ENCODE results near the gene PPAT. TPM values are rescaled to one million over a fixed set of nuclear protein-coding genes. Genes with fewer than 3 reads are reported as not detected.
"Not testable (repeated sequence)": the region's sequence is repeated elsewhere in the genome, so short reads cannot be mapped to it uniquely, and the experiment has no call there.

The PPAT gene
- total and polyA plus RNA-seq, 5 donors from 2014 or later, result 6.7 to 14.0 (median 10.9) TPM

DNA sequence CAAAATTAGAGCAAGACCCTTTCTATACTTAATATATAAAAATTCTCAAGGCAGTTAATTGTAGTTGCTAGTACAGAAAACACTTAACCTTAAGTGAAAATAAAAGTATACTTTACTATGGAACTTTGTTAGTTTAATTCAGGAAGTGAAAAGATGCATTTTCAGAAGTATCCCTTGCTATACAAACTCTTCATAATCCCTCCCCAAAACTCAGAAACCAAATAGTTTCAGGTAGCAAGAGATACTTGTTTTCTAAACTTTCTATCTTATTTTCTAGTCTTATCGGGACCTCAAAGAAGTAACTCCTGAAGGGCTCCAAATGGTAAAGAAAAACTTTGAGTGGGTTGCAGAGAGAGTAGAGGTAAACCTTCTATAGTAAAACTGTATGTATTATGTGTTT, 14.9 kb upstream of the PPAT start:
- peak overlapping the region in 1 of 3 donors; percentile 48 for H3K27ac Mint-ChIP-seq
- Histone ChIP-seq H3K9me3 (ENCODE audit: control insufficient read depth in 2 of 2, low read length in 2 of 2) (no peaks in the 10 kb centered on the region), H3K4me1 (ENCODE audit: control insufficient read depth, insufficient read depth, low read length, poor library complexity, severe bottlenecking) (no peaks in the 10 kb centered on the region), H3K36me3 (ENCODE audit: control insufficient read depth, insufficient read depth, low read length) (peaks cover 28% of the 10 kb centered on the region), H3K4me3 (ENCODE audit: low read depth, low read length) (no peak overlapping the region), H3K27me3 (ENCODE audit: control insufficient read depth, insufficient read depth, low read length) (no peaks in the 10 kb centered on the region), H3K27ac (ENCODE audit: insufficient read depth, low read length, poor library complexity, severe bottlenecking) (no peak overlapping the region)
- H3K27me3 Mint-ChIP-seq, result no peaks in the 10 kb centered on the region
- peaks cover 6 to 11% (median 8%) of the 10 kb centered on the region in 4 donors for H3K4me1 Mint-ChIP-seq
- DNase-seq (no peak), ATAC-seq (ENCODE audit: low read depth in 2 of 2) (no peak)
- H3K9me3 Mint-ChIP-seq, result peaks cover 0 to 2% (median 0%) of the 10 kb centered on the region in 7 donors
- no peak overlapping the region for H3K4me3 Mint-ChIP-seq
- H3K36me3 Mint-ChIP-seq, result peaks cover 28% of the 10 kb centered on the region

DNA sequence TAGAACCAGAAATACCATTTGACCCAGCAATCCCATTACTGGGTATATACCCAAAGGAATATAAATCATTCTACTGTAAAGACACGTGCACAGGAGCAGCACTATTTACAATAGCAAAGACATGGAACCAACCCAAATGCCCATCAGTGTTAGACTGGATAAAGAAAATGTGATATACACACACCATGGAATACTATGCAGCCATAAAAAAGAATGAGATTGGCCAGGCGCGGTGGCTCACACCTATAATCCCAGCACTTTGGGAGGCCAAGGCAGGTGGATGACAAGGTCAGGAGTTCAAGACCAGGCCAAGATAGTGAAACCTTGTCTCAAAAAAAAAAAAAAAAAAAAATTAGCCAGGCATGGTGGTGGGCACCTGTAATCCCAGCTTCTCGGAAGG, 14.1 kb upstream of the PPAT start:
- peaks cover 31% of the 10 kb centered on the region for H3K36me3 Mint-ChIP-seq
- not testable (repeated sequence) for ATAC-seq (ENCODE audit: low read depth in 2 of 2)

GRCh38 chr4:56448301-56448700, 12.9 kb upstream of the PPAT start:
- H3K4me1 Mint-ChIP-seq, result peaks cover 9 to 11% (median 10%) of the 10 kb centered on the region in 4 donors
- H3K27me3 ChIP-seq (ENCODE audit: control insufficient read depth, insufficient read depth, low read length), result no peaks in the 10 kb centered on the region
- H3K4me1 ChIP-seq (ENCODE audit: control insufficient read depth, insufficient read depth, low read length, poor library complexity, severe bottlenecking), result no peaks in the 10 kb centered on the region
- H3K36me3 Mint-ChIP-seq, result peaks cover 29% of the 10 kb centered on the region
- no peak for DNase-seq
- H3K27ac Mint-ChIP-seq, result no peak overlapping the region
- H3K4me3 ChIP-seq (ENCODE audit: low read depth, low read length), result no peak overlapping the region
- H3K9me3 ChIP-seq (ENCODE audit: control insufficient read depth in 2 of 2, low read length in 2 of 2), result no peaks in the 10 kb centered on the region
- ATAC-seq (ENCODE audit: low read depth in 2 of 2), result no peak
- H3K27ac ChIP-seq (ENCODE audit: insufficient read depth, low read length, poor library complexity, severe bottlenecking), result no peak overlapping the region
- peaks cover 14% of the 10 kb centered on the region for H3K36me3 ChIP-seq (ENCODE audit: control insufficient read depth, insufficient read depth, low read length)
- peaks cover 0 to 2% (median 0%) of the 10 kb centered on the region in 7 donors for H3K9me3 Mint-ChIP-seq
- H3K4me3 Mint-ChIP-seq, result no peak overlapping the region
- H3K27me3 Mint-ChIP-seq, result no peaks in the 10 kb centered on the region

More for the DNA sequence above, 14.1 kb upstream of the PPAT start:
- not testable (repeated sequence) for H3K27ac ChIP-seq (ENCODE audit: insufficient read depth, low read length, poor library complexity, severe bottlenecking); H3K9me3 Mint-ChIP-seq; DNase-seq; H3K4me3 Mint-ChIP-seq; H3K9me3 ChIP-seq (ENCODE audit: control insufficient read depth in 2 of 2, low read length in 2 of 2); H3K4me1 ChIP-seq (ENCODE audit: control insufficient read depth, insufficient read depth, low read length, poor library complexity, severe bottlenecking); H3K4me3 ChIP-seq (ENCODE audit: low read depth, low read length); H3K27me3 Mint-ChIP-seq; H3K27me3 ChIP-seq (ENCODE audit: control insufficient read depth, insufficient read depth, low read length)
- peaks cover 20% of the 10 kb centered on the region for H3K36me3 ChIP-seq (ENCODE audit: control insufficient read depth, insufficient read depth, low read length)
- peaks cover 8 to 12% (median 9%) of the 10 kb centered on the region in 4 donors for H3K4me1 Mint-ChIP-seq
- peak overlapping the region in 1 of 3 donors; percentile 46 for H3K27ac Mint-ChIP-seq

DNA sequence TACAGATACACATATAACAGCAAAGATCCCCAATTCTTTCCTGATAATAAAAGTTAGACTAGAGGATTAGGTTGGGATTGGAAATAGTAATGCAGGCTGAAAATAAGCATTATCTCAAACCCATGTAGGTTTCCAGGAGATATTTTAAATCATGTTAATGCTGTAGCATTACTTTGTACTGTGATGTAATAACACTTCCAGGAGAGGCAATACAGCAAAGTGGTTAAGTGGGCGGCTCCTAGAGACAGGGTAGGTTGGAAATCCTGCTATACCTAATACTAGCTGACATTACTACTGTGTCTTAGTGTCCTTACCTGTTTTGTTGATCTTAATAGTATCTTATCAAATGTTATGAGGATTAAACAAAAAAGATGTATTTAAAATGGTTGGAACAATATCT, 10.3 kb upstream of the PPAT start:
- Histone ChIP-seq H3K27ac (ENCODE audit: insufficient read depth, low read length, poor library complexity, severe bottlenecking) (no peak overlapping the region), H3K9me3 (ENCODE audit: control insufficient read depth in 2 of 2, low read length in 2 of 2) (no peaks in the 10 kb centered on the region), H3K27me3 (ENCODE audit: control insufficient read depth, insufficient read depth, low read length) (no peaks in the 10 kb centered on the region), H3K4me1 (ENCODE audit: control insufficient read depth, insufficient read depth, low read length, poor library complexity, severe bottlenecking) (no peaks in the 10 kb centered on the region), H3K4me3 (ENCODE audit: low read depth, low read length) (no peak overlapping the region), H3K36me3 (ENCODE audit: control insufficient read depth, insufficient read depth, low read length) (peaks cover 12% of the 10 kb centered on the region)
- Mint-ChIP-seq H3K36me3 (peaks cover 22% of the 10 kb centered on the region), H3K27me3 (no peaks in the 10 kb centered on the region), H3K4me1 (peaks cover 9 to 22% (median 19%) of the 10 kb centered on the region in 4 donors), H3K9me3 (peaks cover 0 to 2% (median 0%) of the 10 kb centered on the region in 7 donors), H3K4me3 (no peak overlapping the region), H3K27ac (no peak overlapping the region)
- DNase-seq, result no peak
- no peak for ATAC-seq (ENCODE audit: low read depth in 2 of 2)

DNA sequence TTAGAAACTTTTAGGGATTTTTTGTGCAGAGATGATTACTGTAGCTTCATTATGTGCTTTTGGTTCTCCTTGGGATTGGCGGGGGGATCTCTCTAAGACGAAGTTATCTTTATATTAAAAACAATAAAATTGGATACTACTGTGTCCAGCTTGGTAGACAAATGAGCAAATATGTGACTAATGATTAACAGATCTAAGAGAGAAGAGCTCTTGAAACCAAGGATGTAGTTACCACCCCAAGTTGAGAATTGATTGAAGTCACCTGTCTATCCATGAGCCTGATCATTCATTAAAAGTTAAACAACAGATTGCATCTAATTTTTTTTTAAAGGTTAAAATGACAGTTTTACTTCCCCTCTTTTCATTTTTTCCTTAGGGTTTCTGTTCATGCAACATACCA, 9.3 kb upstream of the PPAT start:
- DNase-seq (no peak), ATAC-seq (ENCODE audit: low read depth in 2 of 2) (no peak)
- no peak overlapping the region for H3K27ac ChIP-seq (ENCODE audit: insufficient read depth, low read length, poor library complexity, severe bottlenecking)
- no peak overlapping the region for H3K4me3 Mint-ChIP-seq
- H3K36me3 ChIP-seq (ENCODE audit: control insufficient read depth, insufficient read depth, low read length), result peaks cover 12% of the 10 kb centered on the region
- H3K9me3 Mint-ChIP-seq, result peaks cover 0 to 2% (median 0%) of the 10 kb centered on the region in 7 donors
- H3K4me1 Mint-ChIP-seq, result peaks cover 16 to 31% (median 25%) of the 10 kb centered on the region in 4 donors
- H3K27me3 ChIP-seq (ENCODE audit: control insufficient read depth, insufficient read depth, low read length), result no peaks in the 10 kb centered on the region
- H3K9me3 ChIP-seq (ENCODE audit: control insufficient read depth in 2 of 2, low read length in 2 of 2), result no peaks in the 10 kb centered on the region
- no peak overlapping the region for H3K27ac Mint-ChIP-seq
- peaks cover 19% of the 10 kb centered on the region for H3K36me3 Mint-ChIP-seq
- no peaks in the 10 kb centered on the region for H3K4me1 ChIP-seq (ENCODE audit: control insufficient read depth, insufficient read depth, low read length, poor library complexity, severe bottlenecking)
- H3K4me3 ChIP-seq (ENCODE audit: low read depth, low read length), result no peak overlapping the region
- no peaks in the 10 kb centered on the region for H3K27me3 Mint-ChIP-seq

DNA sequence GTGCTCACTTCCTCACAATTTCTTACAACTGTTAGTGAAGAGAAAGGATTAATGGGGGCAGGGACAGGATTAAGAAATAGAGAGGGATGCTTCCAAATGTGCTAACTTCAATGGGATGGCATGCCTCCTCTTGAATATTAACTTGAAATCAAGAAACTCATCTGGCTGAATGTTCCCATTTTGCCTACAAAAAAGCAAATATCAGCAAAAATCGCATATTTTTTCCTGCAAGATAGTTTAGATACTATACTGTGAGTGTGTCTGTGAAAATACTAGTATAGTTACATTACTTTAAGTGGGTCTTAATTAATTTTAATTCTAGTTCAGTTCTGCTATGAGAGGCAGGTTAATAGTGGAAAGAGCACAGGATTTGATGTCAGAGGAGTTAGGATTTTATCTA, 5.6 kb upstream of the PPAT start:
- Mint-ChIP-seq H3K4me1 (peaks cover 15 to 40% (median 31%) of the 10 kb centered on the region in 4 donors), H3K4me3 (peak overlapping the region in 2 of 4 donors; percentile 9 to 27), H3K36me3 (peaks cover 7% of the 10 kb centered on the region), H3K27me3 (no peaks in the 10 kb centered on the region), H3K27ac (no peak overlapping the region), H3K9me3 (no peaks in the 10 kb centered on the region)
- Histone ChIP-seq H3K4me3 (ENCODE audit: low read depth, low read length) (no peak overlapping the region), H3K27ac (ENCODE audit: insufficient read depth, low read length, poor library complexity, severe bottlenecking) (no peak overlapping the region), H3K9me3 (ENCODE audit: control insufficient read depth in 2 of 2, low read length in 2 of 2) (no peaks in the 10 kb centered on the region), H3K36me3 (ENCODE audit: control insufficient read depth, insufficient read depth, low read length) (peaks cover 3% of the 10 kb centered on the region), H3K27me3 (ENCODE audit: control insufficient read depth, insufficient read depth, low read length) (no peaks in the 10 kb centered on the region), H3K4me1 (ENCODE audit: control insufficient read depth, insufficient read depth, low read length, poor library complexity, severe bottlenecking) (no peaks in the 10 kb centered on the region)
- ATAC-seq (ENCODE audit: low read depth in 2 of 2) (no peak), DNase-seq (no peak)

GRCh38 chr4:56438766-56439165, 3.4 kb upstream of the PPAT start:
- ATAC-seq (ENCODE audit: low read depth in 2 of 2) (no peak), DNase-seq (no peak)
- no peaks in the 10 kb centered on the region for H3K27me3 ChIP-seq (ENCODE audit: control insufficient read depth, insufficient read depth, low read length)
- peak overlapping the region in 1 of 4 donors; percentile 47 for H3K4me3 Mint-ChIP-seq
- peaks cover 11% of the 10 kb centered on the region for H3K4me1 ChIP-seq (ENCODE audit: control insufficient read depth, insufficient read depth, low read length, poor library complexity, severe bottlenecking)
- H3K9me3 ChIP-seq (ENCODE audit: control insufficient read depth in 2 of 2, low read length in 2 of 2), result no peaks in the 10 kb centered on the region
- no peaks in the 10 kb centered on the region for H3K36me3 Mint-ChIP-seq
- H3K27ac Mint-ChIP-seq, result no peak overlapping the region
- no peaks in the 10 kb centered on the region for H3K9me3 Mint-ChIP-seq
- no peak overlapping the region for H3K4me3 ChIP-seq (ENCODE audit: low read depth, low read length)
- H3K4me1 Mint-ChIP-seq, result peaks cover 23 to 48% (median 37%) of the 10 kb centered on the region in 4 donors
- H3K27ac ChIP-seq (ENCODE audit: insufficient read depth, low read length, poor library complexity, severe bottlenecking), result no peak overlapping the region
- H3K36me3 ChIP-seq (ENCODE audit: control insufficient read depth, insufficient read depth, low read length), result peaks cover 3% of the 10 kb centered on the region
- H3K27me3 Mint-ChIP-seq, result no peaks in the 10 kb centered on the region

DNA sequence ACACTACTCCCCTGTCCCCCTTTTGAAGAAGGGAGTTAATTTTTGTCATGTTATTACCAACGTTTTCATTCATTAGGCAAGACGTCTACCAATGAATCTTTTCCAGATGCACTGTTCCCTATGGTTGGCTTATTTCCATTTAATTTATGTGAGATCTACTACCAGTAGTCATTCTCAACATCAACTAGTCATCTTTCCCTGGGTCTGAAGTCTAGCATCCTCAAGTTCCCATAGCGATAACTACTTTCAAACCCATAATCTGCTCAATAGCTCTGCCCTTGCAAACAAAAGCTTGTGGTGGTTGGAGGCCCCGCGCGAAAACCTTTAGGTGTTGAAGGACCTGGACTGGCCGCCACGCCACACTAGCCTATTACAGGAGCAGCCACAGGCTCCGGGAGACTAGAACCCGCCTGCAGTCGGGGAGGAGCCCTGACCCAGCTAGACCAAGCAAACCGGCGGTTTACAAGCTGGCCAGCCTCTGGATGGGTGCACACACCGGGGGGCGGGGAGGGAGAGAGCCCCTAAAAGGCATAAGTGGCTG, 746 bp downstream of the PPAT start:
- H3K27ac ChIP-seq (ENCODE audit: insufficient read depth, low read length, poor library complexity, severe bottlenecking), result peak overlapping the region; percentile 89
- no peaks in the 10 kb centered on the region for H3K9me3 ChIP-seq (ENCODE audit: control insufficient read depth in 2 of 2, low read length in 2 of 2)
- peak overlapping the region; percentile 91 to 96 (median 94) for H3K4me3 Mint-ChIP-seq
- peak in 1 of 3 donors; percentile 49 for DNase-seq
- H3K27me3 Mint-ChIP-seq, result no peaks in the 10 kb centered on the region
- no peaks in the 10 kb centered on the region for H3K9me3 Mint-ChIP-seq
- peak overlapping the region; percentile 96 for H3K4me3 ChIP-seq (ENCODE audit: low read depth, low read length)
- no peaks in the 10 kb centered on the region for H3K27me3 ChIP-seq (ENCODE audit: control insufficient read depth, insufficient read depth, low read length)
- peaks cover 7 to 51% (median 35%) of the 10 kb centered on the region in 4 donors for H3K4me1 Mint-ChIP-seq
- peaks cover 11% of the 10 kb centered on the region for H3K4me1 ChIP-seq (ENCODE audit: control insufficient read depth, insufficient read depth, low read length, poor library complexity, severe bottlenecking)
- ATAC-seq (ENCODE audit: low read depth in 2 of 2), result no peak
- H3K36me3 ChIP-seq (ENCODE audit: control insufficient read depth, insufficient read depth, low read length), result no peaks in the 10 kb centered on the region
- H3K27ac Mint-ChIP-seq, result peak overlapping the region in 2 of 3 donors; percentile 83 to 96
- no peaks in the 10 kb centered on the region for H3K36me3 Mint-ChIP-seq
